ENCODE measurements around the gene UTP18.

- TF ChIP-seq U2AF2 (optimal IDR thresholded peaks at IDR 0.05; ENCODE audit: low read depth, low read length) (no peak), GABPA (tag; conservative IDR thresholded peaks at IDR 0.05; ENCODE audit: low read depth) (no peak), USF2 (CRISPR knock-in tag; IDR thresholded peaks at IDR 0.05) (no peak), POLR2AphosphoS2 (IDR thresholded peaks at IDR 0.05; ENCODE audit: low read length) (no peak), KLF16 (IDR thresholded peaks at IDR 0.05) (no peak), FOXA1 (IDR thresholded peaks at IDR 0.05; ENCODE audit: borderline replicate concordance) (no peak), ZBTB40 (IDR thresholded peaks at IDR 0.05) (no peak), ZBTB40 (CRISPR knock-in tag; IDR thresholded peaks at IDR 0.05) (no peak), ZBTB7A (IDR thresholded peaks at IDR 0.05; ENCODE audit: borderline replicate concordance, control insufficient read depth, low read depth, low read length) (no peak), CTCF (IDR thresholded peaks at IDR 0.05 in 2 of 3, conservative IDR thresholded peaks at IDR 0.05 in 1 of 3; ENCODE audit: insufficient read depth in 2 of 3, low read depth in 1 of 3, low read length in 3 of 3) (no peak), ZNF280B (CRISPR knock-in tag; IDR thresholded peaks at IDR 0.05) (no peak), CREB1 (IDR thresholded peaks at IDR 0.05) (no peak), CREB1 (CRISPR knock-in tag; IDR thresholded peaks at IDR 0.05) (no peak), HDAC2 (IDR thresholded peaks at IDR 0.05) (no peak)
These were observed 4.7 kb upstream of the UTP18 start for GRCh38 chr17:51255673-51256072.
